Memory B cell (primary cell): ENCODE data around the gene GMEB1.
"Not testable (repeated sequence)": the region's sequence is repeated elsewhere in the genome, so short reads cannot be mapped to it uniquely, and the experiment has no call there.

Source experiments
- ATAC-seq: fragments of 150-1000 bp; cut with Tn5 transposase; 2 replicates; pipeline ENCODE4 v1.10.0; 2021; ENCODE audit warnings: low read depth, mild to moderate bottlenecking, moderate library complexity
- DNase-seq, 2 donors: peaks; one replicate each; pipeline ENCODE4 v3.0.0; 2022; ENCODE audit warnings: low spot score in 2 of 2
- H3K27ac Mint-ChIP-seq: one replicate; pipeline ENCODE4 v1.8.0; 2022; ENCODE audit warnings: mild to moderate bottlenecking, moderate library complexity, mixed read lengths
- H3K27me3 Mint-ChIP-seq: one replicate; pipeline ENCODE4 v1.8.0; 2022; ENCODE audit warnings: mixed read lengths
- H3K36me3 Mint-ChIP-seq: one replicate; pipeline ENCODE4 v1.8.0; 2022; ENCODE audit warnings: mild to moderate bottlenecking, mixed read lengths
- H3K4me1 Mint-ChIP-seq: one replicate; pipeline ENCODE4 v1.8.0; 2022; ENCODE audit warnings: mixed read lengths
- H3K4me3 Mint-ChIP-seq: one replicate; pipeline ENCODE4 v1.8.0; 2022; ENCODE audit warnings: mild to moderate bottlenecking, moderate library complexity, mixed read lengths
- H3K9me3 Mint-ChIP-seq: one replicate; pipeline ENCODE4 v1.8.0; 2022; ENCODE audit warnings: mixed read lengths

GMEB1 gene

GRCh38 chr1:28718166-28718565 lies 49.6 kb downstream of the GMEB1 start:
- no peaks in the 10 kb centered on the region for H3K9me3 Mint-ChIP-seq
- H3K27ac Mint-ChIP-seq = no peak overlapping the region
- H3K27me3 Mint-ChIP-seq = no peaks in the 10 kb centered on the region
- DNase-seq = no peak
- H3K36me3 Mint-ChIP-seq = peaks cover 14% of the 10 kb centered on the region
- no peak overlapping the region for H3K4me3 Mint-ChIP-seq
- H3K4me1 Mint-ChIP-seq = peaks cover 8% of the 10 kb centered on the region
- no peak for ATAC-seq

DNA sequence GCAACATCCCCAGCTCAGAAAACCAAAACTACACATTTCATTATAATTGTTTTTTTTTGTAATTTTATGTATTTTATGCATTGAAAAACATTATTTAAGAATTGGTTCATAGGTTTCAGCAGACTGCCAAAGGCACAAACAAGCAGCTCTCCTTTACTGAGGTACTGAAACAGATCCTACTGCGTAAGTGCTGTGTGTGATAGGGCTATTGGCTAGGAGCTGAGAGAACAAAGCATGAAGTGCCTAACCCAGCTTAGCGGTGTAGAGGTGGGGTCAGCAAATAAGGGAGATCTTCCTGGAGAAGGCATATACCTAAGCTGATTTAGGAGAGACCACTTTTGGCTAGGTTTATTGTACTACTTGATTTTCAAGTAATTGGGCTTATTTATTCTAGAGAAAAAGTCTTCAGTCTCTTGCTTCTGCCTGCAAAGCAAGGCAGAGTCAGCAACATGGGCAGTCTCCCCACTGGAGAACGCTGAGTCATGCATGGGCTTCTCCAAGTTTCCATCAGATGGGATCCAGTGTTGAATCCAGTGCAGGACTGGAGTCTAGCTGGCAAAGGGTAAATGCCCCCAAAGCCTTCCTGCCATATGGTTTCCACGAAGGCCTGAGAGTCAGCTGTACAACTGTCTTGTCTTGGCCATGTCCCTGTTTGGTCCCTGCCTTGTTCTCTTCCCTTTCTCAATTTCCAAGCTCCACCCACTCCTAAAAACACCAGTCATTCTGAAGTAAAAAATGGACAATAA lies 50.2 kb downstream of the GMEB1 start:
- Mint-ChIP-seq H3K4me1 (peaks cover 8% of the 10 kb centered on the region), H3K36me3 (peaks cover 9% of the 10 kb centered on the region), H3K27ac (peak overlapping the region; percentile 43), H3K27me3 (no peaks in the 10 kb centered on the region), H3K4me3 (no peak overlapping the region), H3K9me3 (no peaks in the 10 kb centered on the region)
- ATAC-seq (no peak), DNase-seq (no peak)

- H3K36me3 Mint-ChIP-seq = peaks cover 5% of the 10 kb centered on the region
- peaks cover 8% of the 10 kb centered on the region for H3K4me1 Mint-ChIP-seq
- DNase-seq = no peak
- H3K9me3 Mint-ChIP-seq = no peaks in the 10 kb centered on the region
- no peaks in the 10 kb centered on the region for H3K27me3 Mint-ChIP-seq
- peak overlapping the region; percentile 43 for H3K27ac Mint-ChIP-seq
- no peak for ATAC-seq
- H3K4me3 Mint-ChIP-seq = no peak overlapping the region
Measured at GRCh38 chr1:28719332-28719619, 50.7 kb downstream of the GMEB1 start.

DNA sequence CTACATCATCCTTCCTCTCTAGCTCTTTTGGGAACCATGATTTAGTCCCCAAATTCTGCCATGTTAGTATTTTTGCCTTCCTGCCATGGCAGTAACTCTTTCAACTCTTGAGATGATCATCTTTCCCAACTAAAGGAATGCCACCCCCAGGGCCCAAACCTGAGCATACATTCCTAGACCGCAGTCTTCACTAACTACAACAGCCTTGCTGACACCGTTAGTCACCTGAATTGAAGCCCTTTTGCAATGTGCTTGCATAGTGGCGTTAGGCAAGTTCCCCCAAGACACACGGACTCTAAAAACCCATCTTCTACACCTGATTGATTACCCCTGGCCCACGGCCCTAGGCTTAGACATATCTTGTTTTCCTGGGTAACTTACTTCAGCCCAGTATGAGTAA lies 51.8 kb downstream of the GMEB1 start:
- no peak for DNase-seq
- Mint-ChIP-seq H3K4me1 (peaks cover 6% of the 10 kb centered on the region), H3K27me3 (no peaks in the 10 kb centered on the region), H3K9me3 (no peaks in the 10 kb centered on the region), H3K4me3 (no peak overlapping the region), H3K27ac (peak overlapping the region; percentile 46), H3K36me3 (peaks cover 2% of the 10 kb centered on the region)
- ATAC-seq = no peak

DNA sequence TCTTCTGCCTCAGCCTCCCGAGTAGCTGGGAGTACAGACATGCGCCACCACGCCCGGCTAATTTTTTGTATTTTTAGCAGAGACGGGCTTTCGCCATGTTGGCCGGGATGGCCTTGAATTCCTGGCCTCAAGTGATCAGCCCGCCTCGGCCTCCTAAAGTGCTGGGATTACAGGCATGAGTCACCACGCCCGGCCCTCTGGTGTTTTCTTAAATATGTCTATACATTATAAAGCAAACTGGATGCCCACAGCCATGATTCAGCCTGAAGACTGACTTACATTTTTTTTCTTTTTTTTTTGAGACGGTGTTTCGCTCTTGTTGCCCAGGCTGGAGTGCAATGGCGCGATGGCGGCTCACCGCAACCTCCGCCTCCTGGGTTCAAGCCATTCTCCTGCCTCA lies 53.3 kb downstream of the GMEB1 start:
- not testable (repeated sequence) for ATAC-seq, H3K9me3 Mint-ChIP-seq, H3K4me1 Mint-ChIP-seq, H3K27ac Mint-ChIP-seq, H3K4me3 Mint-ChIP-seq, DNase-seq, H3K27me3 Mint-ChIP-seq, H3K36me3 Mint-ChIP-seq

- H3K36me3 Mint-ChIP-seq, H3K4me3 Mint-ChIP-seq, H3K4me1 Mint-ChIP-seq, H3K9me3 Mint-ChIP-seq, H3K27me3 Mint-ChIP-seq, H3K27ac Mint-ChIP-seq, ATAC-seq, DNase-seq: not testable (repeated sequence)
Measured at GRCh38 chr1:28725365-28725764, 56.8 kb downstream of the GMEB1 start.

GRCh38 chr1:28735961-28736449 lies 67.4 kb downstream of the GMEB1 start:
- peaks cover 13% of the 10 kb centered on the region for H3K4me1 Mint-ChIP-seq
- peaks cover 3% of the 10 kb centered on the region for H3K36me3 Mint-ChIP-seq
- peak overlapping the region; percentile 92 for H3K4me3 Mint-ChIP-seq
- no peaks in the 10 kb centered on the region for H3K9me3 Mint-ChIP-seq
- H3K27me3 Mint-ChIP-seq = no peaks in the 10 kb centered on the region
- ATAC-seq (no peak), DNase-seq (no peak)
- peak overlapping the region; percentile 89 for H3K27ac Mint-ChIP-seq

GRCh38 chr1:28736450-28737306 lies 68.1 kb downstream of the GMEB1 start, which contains the start of gene YTHDF2:
Gene YTHDF2 (plus strand): TSS chr1:28736940. CDS start chr1:28737121, 181 bp downstream.
- Mint-ChIP-seq H3K27me3 (no peaks in the 10 kb centered on the region), H3K9me3 (no peaks in the 10 kb centered on the region), H3K36me3 (peaks cover 3% of the 10 kb centered on the region), H3K27ac (peak within 1 kb of the TSS; percentile 89), H3K4me1 (peaks cover 13% of the 10 kb centered on the region), H3K4me3 (peak within 1 kb of the TSS; percentile 92)
- DNase-seq (peak; percentile 95 to 97), ATAC-seq (peak; percentile 90)

- ATAC-seq (no peak), DNase-seq (peak in 1 of 2 donors; percentile 6)
- peaks cover 15% of the 10 kb centered on the region for H3K4me1 Mint-ChIP-seq
- H3K27me3 Mint-ChIP-seq = no peaks in the 10 kb centered on the region
- peaks cover 7% of the 10 kb centered on the region for H3K36me3 Mint-ChIP-seq
- H3K27ac Mint-ChIP-seq = peak overlapping the region; percentile 89
- H3K9me3 Mint-ChIP-seq = no peaks in the 10 kb centered on the region
- peak overlapping the region; percentile 92 for H3K4me3 Mint-ChIP-seq
Measured at GRCh38 chr1:28737307-28738132, 68.9 kb downstream of the GMEB1 start.

DNA sequence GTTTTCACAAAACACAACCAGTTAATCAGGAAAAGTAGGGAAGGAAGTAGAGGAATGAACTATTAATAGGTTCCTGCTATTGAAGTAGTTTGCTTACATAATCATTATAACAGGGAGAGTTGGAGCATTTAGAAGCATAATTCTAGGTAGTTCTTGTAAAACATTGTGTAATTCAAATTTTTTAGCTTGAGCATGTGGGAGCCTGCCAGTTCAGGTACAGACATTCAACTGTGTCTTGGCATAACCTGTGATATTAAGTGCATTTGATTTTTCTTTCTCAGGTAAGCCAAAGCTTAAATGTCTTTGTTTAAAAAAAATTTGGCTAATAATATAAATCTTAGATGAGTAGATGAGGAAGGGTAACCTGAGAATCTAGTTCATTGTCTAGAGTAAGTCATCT lies 71.5 kb downstream of the GMEB1 start:
- H3K4me1 Mint-ChIP-seq = peaks cover 27% of the 10 kb centered on the region
- peak overlapping the region; percentile 7 for H3K4me3 Mint-ChIP-seq

GRCh38 chr1:28744184-28744583 lies 75.6 kb downstream of the GMEB1 start:
- Mint-ChIP-seq H3K4me1 (peaks cover 28% of the 10 kb centered on the region), H3K4me3 (peak overlapping the region; percentile 27), H3K36me3 (peaks cover 25% of the 10 kb centered on the region), H3K27me3 (no peaks in the 10 kb centered on the region), H3K27ac (no peak overlapping the region), H3K9me3 (no peaks in the 10 kb centered on the region)
- DNase-seq (no peak), ATAC-seq (no peak)

More for the DNA sequence above, 71.5 kb downstream of the GMEB1 start:
- ATAC-seq = no peak
- Mint-ChIP-seq H3K27ac (no peak overlapping the region), H3K36me3 (peaks cover 20% of the 10 kb centered on the region), H3K9me3 (no peaks in the 10 kb centered on the region), H3K27me3 (no peaks in the 10 kb centered on the region)
- no peak for DNase-seq

- no peaks in the 10 kb centered on the region for H3K27me3 Mint-ChIP-seq
- no peak overlapping the region for H3K4me3 Mint-ChIP-seq
- peaks cover 25% of the 10 kb centered on the region for H3K36me3 Mint-ChIP-seq
- no peaks in the 10 kb centered on the region for H3K9me3 Mint-ChIP-seq
- no peak for DNase-seq
- H3K4me1 Mint-ChIP-seq = peaks cover 33% of the 10 kb centered on the region
- no peak for ATAC-seq
- H3K27ac Mint-ChIP-seq = no peak overlapping the region
Measured at GRCh38 chr1:28745653-28746173, 77.1 kb downstream of the GMEB1 start.

DNA sequence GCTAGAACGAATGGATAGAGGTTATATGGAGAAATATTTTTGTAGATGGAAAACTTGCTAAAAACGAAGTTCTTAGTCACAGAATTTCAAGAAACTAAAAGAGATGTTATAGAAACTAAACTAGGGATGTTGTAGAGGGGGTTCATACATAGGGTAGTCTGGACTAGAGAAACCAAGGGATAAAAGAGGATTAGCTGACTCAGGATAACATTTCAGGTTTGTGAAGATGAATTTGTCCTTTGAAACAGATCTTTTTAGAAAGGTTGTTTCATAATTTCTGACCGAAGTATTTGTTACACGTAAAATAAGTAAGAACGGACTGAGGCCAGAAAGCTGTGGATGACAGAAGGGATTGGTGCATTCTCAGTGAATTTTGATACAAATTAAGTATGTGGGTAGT lies 81.7 kb downstream of the GMEB1 start:
- Mint-ChIP-seq H3K4me1 (peaks cover 25% of the 10 kb centered on the region), H3K4me3 (no peak overlapping the region), H3K27me3 (no peaks in the 10 kb centered on the region), H3K9me3 (no peaks in the 10 kb centered on the region), H3K27ac (peak overlapping the region; percentile 48), H3K36me3 (peaks cover 14% of the 10 kb centered on the region)
- no peak for ATAC-seq
- DNase-seq = no peak
